NCI-H1105 treated with DMSO at 0.1 percent for 48 hours (cell line): ENCODE results near the gene PIAS4.
"Not testable (repeated sequence)": the region's sequence is repeated elsewhere in the genome, so short reads cannot be mapped to it uniquely, and the experiment has no call there.

Experiments used
- DNase-seq: peaks from one replicate; lab custom pipeline; 2025; lab: John Stamatoyannopoulos, UW

PIAS4 gene

GRCh38 chr19:3998667-3999412, 8.7 kb upstream of the PIAS4 start:
- DNase-seq, result not testable (repeated sequence)

GRCh38 chr19:4000798-4001197, 6.7 kb upstream of the PIAS4 start:
- DNase-seq, result not testable (repeated sequence)

GRCh38 chr19:4005436-4005835, 2.1 kb upstream of the PIAS4 start:
- not testable (repeated sequence) for DNase-seq

GRCh38 chr19:4007836-4008539, 452 bp downstream of the PIAS4 start:
- DNase-seq, result no peak

DNA sequence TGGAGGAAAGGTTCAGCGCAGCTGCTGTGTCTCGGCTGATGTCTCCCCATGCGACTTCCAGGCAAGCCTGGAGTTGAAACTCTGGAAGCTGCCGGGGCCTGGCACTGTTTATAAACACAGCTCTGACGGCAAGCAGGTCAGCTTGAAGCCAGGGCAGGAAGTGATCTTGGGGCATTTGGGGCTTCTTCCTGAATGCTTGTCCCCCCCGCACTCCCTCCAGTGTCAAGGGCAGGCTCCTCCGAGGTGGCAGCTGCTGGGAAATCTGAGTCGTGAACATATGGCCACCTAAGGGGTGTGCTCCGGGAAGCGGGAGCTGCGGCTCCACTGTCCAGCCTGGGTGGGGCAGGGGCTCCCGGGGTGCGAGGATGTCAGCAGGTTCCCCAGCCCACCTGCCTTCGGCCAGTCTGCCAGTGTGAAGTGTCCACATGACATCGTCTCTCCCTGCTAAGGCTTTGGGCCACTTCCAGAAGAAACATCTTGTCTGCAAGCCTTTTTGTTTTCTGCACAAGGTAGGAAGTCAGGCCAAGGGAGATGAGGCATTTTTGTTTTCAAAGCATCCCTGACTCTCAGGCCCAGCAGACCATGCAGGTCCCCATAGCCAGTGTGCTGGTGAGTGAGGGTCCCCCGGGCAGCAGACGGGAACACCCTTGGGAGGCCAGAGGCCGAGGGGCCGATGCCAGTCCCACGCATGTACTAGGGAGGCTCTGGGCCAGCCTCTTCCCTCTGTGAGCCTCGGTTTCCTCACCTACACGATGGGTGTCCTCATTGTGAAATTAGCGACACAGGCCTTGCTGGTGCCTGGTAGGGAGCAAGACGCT, 2.7 kb downstream of the PIAS4 start:
- no peak for DNase-seq

DNA sequence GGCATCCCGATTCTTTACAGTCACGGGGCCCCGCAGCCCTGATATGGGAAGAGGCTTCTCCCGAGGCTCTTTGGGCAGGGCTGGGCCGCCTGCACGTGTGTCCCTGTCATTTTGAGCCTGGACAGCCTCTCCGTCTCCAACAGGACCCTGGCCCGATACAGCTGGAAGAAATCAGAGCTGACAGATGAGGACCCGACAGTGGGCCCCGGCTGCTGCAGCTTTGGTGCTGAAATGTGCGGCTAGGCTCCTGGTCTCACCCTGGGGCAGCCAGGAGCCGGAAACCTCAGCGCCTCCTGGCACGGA, 3.2 kb downstream of the PIAS4 start:
- DNase-seq, result no peak

- not testable (repeated sequence) for DNase-seq
These were observed 3.9 kb downstream of the PIAS4 start for GRCh38 chr19:4011430-4011829.

GRCh38 chr19:4012092-4012974, 4.8 kb downstream of the PIAS4 start:
- DNase-seq, result no peak

GRCh38 chr19:4012975-4013634, 5.6 kb downstream of the PIAS4 start:
- no peak for DNase-seq

DNA sequence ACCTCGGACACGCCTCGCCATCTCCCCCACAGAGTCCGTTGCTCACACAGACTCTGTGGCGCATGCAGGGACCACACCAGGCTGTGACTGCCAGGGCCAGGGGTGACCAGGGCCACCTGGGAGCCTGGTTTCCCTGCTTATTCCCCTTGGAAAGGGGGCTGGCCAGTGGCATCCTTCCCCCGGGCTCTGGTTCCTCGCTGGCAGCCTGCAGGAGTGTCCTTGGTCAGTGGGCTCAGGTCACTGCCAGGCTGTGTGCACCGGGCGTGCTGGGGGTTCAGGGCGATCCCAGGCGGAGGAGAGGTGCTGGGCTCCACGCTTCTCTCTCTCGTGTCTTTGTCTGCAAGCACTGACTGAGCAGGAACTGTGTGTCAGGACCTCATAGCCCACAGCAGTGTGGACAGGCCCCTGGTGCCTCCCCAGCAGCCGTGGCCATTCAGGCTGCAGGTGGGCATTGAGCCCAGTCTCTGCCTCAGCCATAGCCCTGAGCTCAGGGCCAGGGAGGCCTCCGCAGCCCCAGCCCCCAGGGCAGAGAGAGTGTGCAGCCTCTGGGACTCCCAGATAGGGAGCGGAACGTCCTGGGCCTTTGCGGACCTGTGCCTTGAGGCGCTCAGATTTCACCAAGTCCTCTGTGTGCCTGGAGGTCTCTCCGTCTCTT, 6.5 kb downstream of the PIAS4 start:
- DNase-seq, result no peak

GRCh38 chr19:4014541-4015491, 7.3 kb downstream of the PIAS4 start:
- DNase-seq, result no peak

DNA sequence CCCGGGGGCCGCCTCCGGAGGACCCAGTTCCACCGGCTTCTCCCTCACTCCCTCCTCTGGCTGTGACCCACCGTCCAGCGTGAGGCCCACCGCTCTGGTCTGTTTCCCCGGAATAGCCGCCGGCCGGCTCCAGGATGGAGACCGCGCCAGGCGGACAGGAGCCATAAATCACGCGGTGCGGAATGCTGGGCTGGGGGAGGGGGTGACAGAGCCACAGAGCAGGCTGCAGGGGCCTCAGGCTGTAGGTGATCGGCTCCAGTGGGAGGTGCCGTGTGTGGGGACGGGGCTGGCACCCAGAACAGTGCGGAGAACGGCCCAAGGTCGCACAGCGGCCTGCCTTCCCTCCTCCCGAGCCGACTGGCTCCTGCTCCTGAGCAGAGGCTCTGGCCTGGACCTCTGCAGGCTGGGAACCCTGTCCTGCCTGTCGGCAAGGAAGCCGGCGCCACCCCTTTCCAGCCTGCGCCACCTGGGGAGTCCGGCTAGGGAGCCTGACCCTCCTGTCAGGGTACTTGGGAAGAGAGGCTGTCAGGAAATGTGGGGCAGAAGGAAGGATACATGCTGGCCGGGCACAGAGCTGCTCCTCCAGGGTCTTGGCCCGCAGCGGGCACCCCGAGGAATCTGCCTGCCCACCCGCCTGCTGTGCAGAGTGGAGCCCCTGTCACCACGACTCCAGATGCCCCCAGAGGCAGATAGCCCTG, 8.3 kb downstream of the PIAS4 start:
- DNase-seq, result no peak

DNA sequence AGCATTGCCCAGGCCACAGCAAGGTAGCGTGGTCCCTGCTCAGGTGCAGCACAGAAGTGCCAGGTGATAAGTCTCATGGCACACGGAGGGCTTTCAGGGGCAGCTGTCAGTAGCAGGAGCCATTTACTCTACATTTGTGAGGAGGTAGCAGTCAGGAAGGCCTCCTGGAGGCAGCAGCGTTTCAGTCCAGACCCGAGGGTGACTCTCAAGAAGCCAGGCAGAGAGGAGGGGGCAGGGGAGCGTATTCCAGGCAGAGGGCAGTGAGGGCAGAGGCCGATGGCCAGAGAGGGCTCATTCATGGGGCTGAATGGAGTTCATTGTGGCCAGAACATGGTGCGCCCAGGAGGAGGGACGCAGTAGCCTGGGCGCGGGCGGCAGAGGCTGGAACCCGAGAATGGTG, 8.9 kb downstream of the PIAS4 start:
- no peak for DNase-seq

- DNase-seq, result no peak
These were observed 9.5 kb downstream of the PIAS4 start for GRCh38 chr19:4016903-4017638.

GRCh38 chr19:4018140-4018613, 10.6 kb downstream of the PIAS4 start:
- no peak for DNase-seq

DNA sequence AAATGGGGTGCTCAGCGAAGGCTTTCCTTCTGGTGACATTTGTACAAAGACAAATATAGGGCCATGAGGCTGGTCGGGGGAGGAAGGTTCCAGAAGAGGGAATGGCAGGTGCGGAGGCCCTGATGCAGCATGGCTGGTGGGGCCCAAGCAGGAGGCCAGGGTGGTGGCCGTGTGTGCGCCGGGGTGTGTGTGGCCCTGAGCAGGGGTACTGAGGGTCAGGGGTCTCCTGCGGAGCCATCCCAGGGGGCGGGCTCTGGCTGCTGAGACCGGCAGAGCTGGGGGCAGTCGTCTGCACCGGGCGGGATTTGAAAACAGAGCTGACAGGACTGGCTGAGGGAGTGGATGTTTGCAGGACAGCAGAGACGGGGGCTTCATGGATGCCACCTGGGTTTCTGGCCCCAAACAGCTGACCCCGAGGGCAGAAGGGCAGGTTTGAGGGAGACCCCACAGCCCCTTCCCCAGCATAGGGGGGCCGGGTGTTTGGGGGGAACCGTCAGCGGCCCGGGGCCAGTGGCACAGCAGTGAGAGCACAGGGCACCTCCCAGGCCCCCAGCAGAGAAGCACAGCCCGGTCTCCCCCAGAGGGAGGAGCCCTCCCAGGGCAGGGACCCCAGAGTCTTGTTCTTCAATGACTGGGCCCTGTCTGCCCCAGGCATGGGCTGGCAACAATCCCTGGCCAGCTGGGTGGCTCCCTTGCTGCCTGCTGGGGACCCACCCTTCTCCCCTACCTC, 11.4 kb downstream of the PIAS4 start:
- no peak for DNase-seq

DNA sequence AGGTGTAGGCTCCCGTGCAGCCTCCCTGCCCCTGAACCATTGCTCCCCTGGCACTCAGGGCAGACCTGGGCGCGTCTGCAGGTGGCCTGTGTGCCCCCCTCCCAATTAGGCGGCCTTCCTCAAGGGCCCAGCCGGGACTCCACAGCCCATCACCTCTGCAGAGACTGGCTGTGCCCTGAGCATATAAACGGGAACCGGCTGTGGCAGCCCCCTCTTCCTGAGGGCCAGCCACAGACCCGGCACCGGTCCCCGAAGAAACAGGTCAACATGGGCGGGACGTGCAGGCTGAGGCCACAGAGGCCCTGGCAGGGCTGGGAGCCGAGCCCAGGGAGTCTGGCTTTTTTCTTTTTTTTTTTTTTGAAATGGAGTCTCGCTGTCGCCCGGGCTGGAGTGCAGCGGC, 12.0 kb downstream of the PIAS4 start:
- no peak for DNase-seq
